Ishikawa (cell line): ENCODE measurements around the gene IKZF4.
"Not testable (repeated sequence)": the region's sequence is repeated elsewhere in the genome, so short reads cannot be mapped to it uniquely, and the experiment has no call there.

ENCODE experiments used
- CEBPB ChIP-seq: IDR thresholded peaks from 2 replicates; pipeline ENCODE4 v1.6.1; 2012
- RAD21 ChIP-seq: IDR thresholded peaks from 2 replicates; pipeline ENCODE4 v1.6.1; 2012; ENCODE audit warnings: low read depth

DNA sequence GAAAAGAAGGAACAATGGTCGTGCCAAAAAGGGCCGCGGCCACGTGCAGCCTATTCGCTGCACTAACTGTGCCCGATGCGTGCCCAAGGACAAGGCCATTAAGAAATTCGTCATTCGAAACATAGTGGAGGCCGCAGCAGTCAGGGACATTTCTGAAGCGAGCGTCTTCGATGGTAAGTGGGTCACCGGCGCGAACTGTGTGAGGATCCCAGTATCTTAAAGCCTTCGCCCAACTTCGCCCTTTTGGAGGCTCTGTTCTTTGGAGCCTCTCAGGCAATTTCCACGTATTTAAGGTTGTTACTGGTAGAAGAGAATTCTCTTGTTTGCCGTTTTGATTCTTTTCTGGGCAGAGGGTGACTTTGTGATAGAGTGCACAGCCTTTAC lies 21.6 kb downstream of the IKZF4 start:
- TF ChIP-seq RAD21, CEBPB: not testable (repeated sequence)
